Prostate gland (tissue), 2 donors: Measurements from ENCODE around the gene ANKRD42. TPM values are rescaled to one million over a fixed set of nuclear protein-coding genes. Genes with fewer than 3 reads are reported as not detected.

Experiments used
- DNase-seq: peaks from one replicate; pipeline ENCODE4 v3.0.0-alpha.2; 2019; ENCODE audit warnings: low spot score
- H3K27ac ChIP-seq, 2 donors: fragments of 200-600 bp; sonication (generic); 2 replicates each; pipeline ENCODE4 v1.5.1; 2017 to 2019
- H3K27me3 ChIP-seq: fragments of 200-600 bp; sonication (generic); replicated peaks from 2 replicates; pipeline ENCODE4 v1.5.1; 2019; ENCODE audit not compliant: insufficient read depth
- H3K36me3 ChIP-seq, 2 donors: fragments of 200-600 bp; sonication (generic); 1 replicate in 1 of 2; 2 replicates in 1 of 2; pipeline versions ENCODE4 v1.5.1 to v1.8.1; 2017 to 2019
- H3K4me1 ChIP-seq: fragments of 200-600 bp; sonication (generic); replicated peaks from 2 replicates; pipeline ENCODE4 v1.5.1; 2019
- H3K4me3 ChIP-seq, 2 donors: fragments of 200-600 bp; sonication (generic); 2 replicates each; pipeline ENCODE4 v1.5.1; 2017 to 2019
- H3K9me3 ChIP-seq: fragments of 200-600 bp; sonication (generic); 2 replicates; pipeline ENCODE4 v1.5.1; 2017
- CTCF ChIP-seq, 4 experiments: fragments of 200-600 bp in 2 of 4; fragments of 450-650 bp in 2 of 4; sonication (generic) in 2 of 4; IDR thresholded peaks; 1 replicate in 3 of 4; 2 replicates in 1 of 4; pipeline ENCODE4 v1.5.1; 2016 to 2019; ENCODE audit warnings: antibody characterized with exemption in 4 of 4, mild to moderate bottlenecking in 2 of 4, moderate library complexity in 2 of 4
- POLR2A ChIP-seq: fragments of 450-650 bp; IDR thresholded peaks from one replicate; pipeline ENCODE4 v1.6.1; 2016; ENCODE audit warnings: antibody characterized with exemption, mild to moderate bottlenecking
- POLR2AphosphoS5 ChIP-seq: sonication (generic); formaldehyde crosslinking; IDR thresholded peaks from one replicate; pipeline ENCODE4 v1.6.1; 2017; ENCODE audit warnings: antibody characterized with exemption
- WGBS: methylation state at CpG from one replicate; pipeline ENCODE4 v1.1.5; 2018; 5-methylcytosine and 5-hydroxymethylcytosine counted together
- intact Hi-C: fragments of 100-400 bp; cut with DNase I; formaldehyde crosslinking; loops from one replicate; pipeline ENCODE4 v1.14.2; 2022
- total RNA-seq, 2 donors: library from RNA; depleted of rRNA; stranded (reverse); fragments of >200 nt; gene quantifications; one replicate each; pipeline ENCODE4 v1.1.0, GENCODE V29; 2016

The ANKRD42 gene
- total RNA-seq, 2 donors from 2014 or later: 11.6 to 24.5 TPM

GRCh38 chr11:83161610-83162199 lies 31.8 kb upstream of the ANKRD42 start:
- TF ChIP-seq POLR2A (no peak), POLR2AphosphoS5 (peak; percentile 6)
- Histone ChIP-seq H3K9me3 (no peaks in the 10 kb centered on the region), H3K4me3 (no peak overlapping the region), H3K27me3 (no peaks in the 10 kb centered on the region), H3K36me3 (peaks cover 0 to 4% of the 10 kb centered on the region in 2 donors), H3K4me1 (no peaks in the 10 kb centered on the region), H3K27ac (peak overlapping the region; percentile 100)
- no peak for DNase-seq
- intact Hi-C loops: loop anchor here (10.0 kb wide), 1 partner anchor 257 kb away; the partner anchor contains the start of genes DDIAS and PRCP
- WGBS: 12% methylated on average over 1 of the region's 1 CpG

GRCh38 chr11:83162377-83162776 lies 31.1 kb upstream of the ANKRD42 start:
- Histone ChIP-seq H3K4me1 (no peaks in the 10 kb centered on the region), H3K9me3 (no peaks in the 10 kb centered on the region), H3K36me3 (peaks cover 0 to 4% of the 10 kb centered on the region in 2 donors), H3K27ac (peak overlapping the region; percentile 100), H3K4me3 (no peak overlapping the region), H3K27me3 (no peaks in the 10 kb centered on the region)
- no peak for DNase-seq
- TF ChIP-seq POLR2A (no peak), CTCF (IDR thresholded peaks at IDR 0.05) (no peak), POLR2AphosphoS5 (no peak)
- WGBS: 82% methylated on average over 2 of the region's 2 CpGs
- intact Hi-C loops: loop anchor here (10.0 kb wide), 1 partner anchor 258 kb away; the partner anchor contains the start of genes DDIAS and PRCP

- H3K4me1 ChIP-seq: peaks cover 11% of the 10 kb centered on the region
- no peak overlapping the region for H3K27ac ChIP-seq
- no peaks in the 10 kb centered on the region for H3K27me3 ChIP-seq
- DNase-seq: no peak
- no peaks in the 10 kb centered on the region for H3K9me3 ChIP-seq
- TF ChIP-seq POLR2A (no peak), CTCF (IDR thresholded peaks at IDR 0.05) (no peak), POLR2AphosphoS5 (no peak)
- peaks cover 4 to 7% of the 10 kb centered on the region in 2 donors for H3K36me3 ChIP-seq
- WGBS: 96% methylated on average over 11 of the region's 11 CpGs
- intact Hi-C loops: loop anchor here (10.0 kb wide), 1 partner anchor 262 kb away; the partner anchor contains the start of genes DDIAS and PRCP
- H3K4me3 ChIP-seq: no peak overlapping the region
These were observed 27.2 kb upstream of the ANKRD42 start for GRCh38 chr11:83166193-83166866.

DNA sequence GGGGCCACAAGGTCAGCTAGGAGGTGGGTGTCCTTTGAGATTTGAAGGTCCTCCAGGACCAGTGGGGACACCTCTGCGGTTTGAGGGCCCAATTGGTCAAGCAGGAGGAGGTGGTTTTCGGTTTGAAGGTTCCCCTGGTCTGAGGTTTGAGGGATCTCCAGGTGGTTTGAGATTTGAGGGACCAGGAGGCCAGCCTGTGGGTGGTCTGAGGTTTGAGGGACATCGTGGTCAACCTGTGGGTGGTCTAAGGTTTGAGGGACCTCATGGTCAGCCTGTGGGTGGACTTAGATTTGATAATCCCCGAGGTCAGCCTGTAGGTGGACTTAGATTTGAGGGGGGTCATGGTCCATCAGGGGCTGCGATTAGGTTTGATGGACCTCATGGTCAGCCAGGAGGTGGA lies 24.8 kb upstream of the ANKRD42 start:
- TF ChIP-seq POLR2AphosphoS5 (no peak), CTCF (IDR thresholded peaks at IDR 0.05) (no peak), POLR2A (no peak)
- no peak for DNase-seq
- Histone ChIP-seq H3K9me3 (no peaks in the 10 kb centered on the region), H3K27ac (no peak overlapping the region), H3K36me3 (peaks cover 4 to 7% of the 10 kb centered on the region in 2 donors), H3K27me3 (no peaks in the 10 kb centered on the region), H3K4me1 (peaks cover 11% of the 10 kb centered on the region), H3K4me3 (no peak overlapping the region)
- 98% methylated on average over 5 of the region's 5 CpGs for WGBS
- intact Hi-C loops: loop anchor here (10.0 kb wide), 1 partner anchor 264 kb away; the partner anchor contains the start of genes DDIAS and PRCP

DNA sequence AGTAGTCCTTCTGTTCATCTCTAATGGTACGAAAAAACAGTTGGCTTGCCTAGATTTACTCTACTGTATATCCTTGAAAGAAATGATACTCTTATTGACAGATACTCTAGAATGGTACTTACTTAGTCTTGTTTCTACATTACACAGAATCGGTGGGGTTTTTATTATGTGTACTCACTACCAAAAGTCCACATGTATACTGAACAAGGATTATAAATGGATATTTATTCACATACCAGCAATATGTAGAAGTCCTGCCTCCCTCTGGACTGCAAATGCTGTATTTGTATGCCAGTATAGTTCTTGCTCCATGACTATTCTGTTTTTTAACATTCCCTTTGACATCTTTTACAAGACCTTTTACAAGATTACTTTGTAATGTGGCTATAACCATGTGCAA lies 22.6 kb upstream of the ANKRD42 start:
- H3K4me3 ChIP-seq: no peak overlapping the region
- H3K9me3 ChIP-seq: no peaks in the 10 kb centered on the region
- H3K27ac ChIP-seq: no peak overlapping the region
- intact Hi-C loops: no loop called here
- peaks cover 11% of the 10 kb centered on the region for H3K4me1 ChIP-seq
- TF ChIP-seq POLR2AphosphoS5 (peak; percentile 22), POLR2A (no peak), CTCF (IDR thresholded peaks at IDR 0.05) (no peak)
- peaks cover 0 to 7% of the 10 kb centered on the region in 2 donors for H3K36me3 ChIP-seq
- DNase-seq: no peak
- 48% methylated on average over 2 of the region's 2 CpGs for WGBS
- H3K27me3 ChIP-seq: no peaks in the 10 kb centered on the region
